SKM-1 (cell line): Measurements from ENCODE around the gene KRTCAP2.
A peak's percentile ranks its signal among the peaks of the same experiment; 100 is the strongest.
"Not testable (repeated sequence)": the region's sequence is repeated elsewhere in the genome, so short reads cannot be mapped to it uniquely, and the experiment has no call there.

Experiments used
- DNase-seq: peaks from one replicate; lab custom pipeline; 2025; ENCODE audit not compliant: unreplicated experiment; lab: John Stamatoyannopoulos, UW

The KRTCAP2 gene

GRCh38 chr1:155170101-155170785 is 2.9 kb downstream of the KRTCAP2 start:
- DNase-seq: no peak

DNA sequence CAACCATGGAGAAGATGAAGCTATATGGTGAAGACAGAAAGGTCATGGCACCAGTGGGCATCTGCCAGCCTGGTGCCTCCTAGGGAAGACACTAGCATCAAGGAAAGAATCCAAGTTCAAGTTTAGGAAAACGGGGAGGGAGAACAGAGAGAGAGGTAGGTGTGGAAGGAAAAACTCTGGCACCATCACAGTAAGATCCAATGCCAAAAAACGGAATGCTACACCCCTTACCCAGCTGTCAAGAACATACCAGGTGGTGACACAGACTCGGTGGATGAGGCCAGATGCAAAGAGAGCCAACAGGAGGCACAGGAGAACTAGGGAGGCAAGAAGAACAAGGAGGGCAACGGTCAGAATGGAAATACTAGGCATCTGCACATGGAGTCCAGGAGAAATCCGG is 3.6 kb downstream of the KRTCAP2 start:
- DNase-seq: no peak

DNA sequence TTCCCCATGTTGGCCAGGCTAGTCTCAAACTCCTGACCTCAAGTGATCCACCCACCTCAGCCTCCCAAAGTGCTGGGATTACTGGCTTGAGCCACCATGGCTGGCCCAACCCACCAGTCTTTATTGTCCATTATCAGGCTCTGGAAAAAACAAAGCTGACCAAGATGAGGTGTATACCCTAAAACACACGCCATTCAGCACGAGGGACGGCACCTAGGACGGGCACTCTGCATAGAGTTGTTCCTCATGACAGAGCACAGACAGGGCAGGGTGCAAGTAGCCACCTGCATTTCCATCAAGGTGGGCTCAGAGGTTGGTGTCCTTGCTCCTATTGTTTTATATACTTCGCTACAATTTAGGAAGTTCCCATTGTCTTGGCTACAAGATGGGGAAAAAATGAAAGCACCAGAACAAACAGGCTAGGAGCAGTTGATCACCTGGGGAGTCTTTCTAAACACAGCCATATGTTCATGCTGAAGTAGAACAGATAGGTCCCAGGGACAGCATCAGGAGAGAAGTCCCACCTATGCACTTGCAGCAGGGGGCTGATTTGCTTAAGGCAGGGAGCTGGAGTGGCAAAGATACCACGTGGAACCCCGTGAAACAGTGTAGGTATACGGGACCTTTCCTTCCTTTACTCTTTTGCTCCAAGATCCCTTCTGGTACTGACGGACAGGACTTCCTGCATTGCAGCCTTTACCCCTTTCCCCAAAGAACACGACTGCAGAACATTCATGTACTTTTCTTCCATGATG is 4.5 kb downstream of the KRTCAP2 start:
- DNase-seq: no peak

DNA sequence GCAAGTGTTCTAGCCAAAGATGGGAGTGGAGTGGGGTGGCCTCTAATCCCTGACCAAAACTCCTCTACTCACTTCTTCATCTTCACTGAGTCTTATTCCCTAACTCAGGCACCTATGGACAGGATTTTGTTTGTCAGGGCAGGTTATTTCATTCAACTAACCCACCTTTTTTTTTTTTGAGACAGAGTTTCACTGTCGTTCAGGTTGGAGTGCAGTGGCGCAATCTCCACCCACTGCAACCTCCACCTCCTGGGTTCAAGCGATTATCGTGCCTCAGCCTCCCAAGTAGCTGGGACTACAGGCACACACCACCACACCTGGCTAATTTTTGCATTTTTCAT is 5.0 kb downstream of the KRTCAP2 start:
- DNase-seq: not testable (repeated sequence)

DNA sequence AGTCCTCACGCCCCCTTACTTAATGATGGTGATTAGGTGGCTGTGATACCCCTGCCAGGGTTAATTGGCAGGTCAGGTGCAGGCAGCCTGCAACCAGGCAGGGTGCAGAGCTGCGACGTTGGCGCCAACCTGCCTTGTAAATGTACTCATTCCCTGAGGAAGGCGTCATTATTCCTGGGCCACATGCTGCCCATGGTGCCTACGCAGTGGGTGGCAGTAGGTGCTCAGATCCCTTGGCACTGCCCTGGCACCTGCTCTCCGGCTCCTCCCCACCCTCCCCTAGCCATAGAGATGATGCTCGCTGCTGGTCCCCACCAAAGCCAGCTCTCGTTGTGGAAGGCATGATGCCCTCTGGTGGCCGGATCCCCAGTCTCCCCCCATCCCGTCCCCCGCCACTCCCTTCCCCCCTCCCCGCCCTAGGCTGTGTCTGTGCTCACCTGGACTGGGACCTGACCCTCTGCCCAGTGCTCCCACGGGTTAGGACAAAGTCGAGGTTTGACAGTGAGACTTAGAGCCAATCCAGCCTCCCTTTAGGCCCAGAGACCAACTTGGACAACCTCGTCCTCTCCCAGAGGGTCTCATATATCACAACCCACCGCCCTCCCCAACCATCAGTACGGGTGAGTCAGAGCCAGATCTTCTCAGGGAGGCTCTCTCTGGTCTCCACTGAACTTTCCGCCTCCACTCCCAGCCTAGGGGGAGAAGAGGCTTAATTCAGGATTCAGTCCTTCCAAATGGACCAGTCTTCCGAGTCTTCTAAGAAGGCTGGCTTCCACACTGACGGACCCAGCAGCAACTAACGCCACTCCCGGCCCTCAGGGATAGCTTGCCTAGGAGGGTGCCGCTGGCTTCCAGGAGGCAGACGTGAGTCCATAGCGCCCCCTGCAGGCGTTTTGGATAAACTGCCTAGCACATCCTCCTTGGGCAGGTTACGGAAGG is 5.7 kb downstream of the KRTCAP2 start:
- DNase-seq: peak; percentile 92

DNA sequence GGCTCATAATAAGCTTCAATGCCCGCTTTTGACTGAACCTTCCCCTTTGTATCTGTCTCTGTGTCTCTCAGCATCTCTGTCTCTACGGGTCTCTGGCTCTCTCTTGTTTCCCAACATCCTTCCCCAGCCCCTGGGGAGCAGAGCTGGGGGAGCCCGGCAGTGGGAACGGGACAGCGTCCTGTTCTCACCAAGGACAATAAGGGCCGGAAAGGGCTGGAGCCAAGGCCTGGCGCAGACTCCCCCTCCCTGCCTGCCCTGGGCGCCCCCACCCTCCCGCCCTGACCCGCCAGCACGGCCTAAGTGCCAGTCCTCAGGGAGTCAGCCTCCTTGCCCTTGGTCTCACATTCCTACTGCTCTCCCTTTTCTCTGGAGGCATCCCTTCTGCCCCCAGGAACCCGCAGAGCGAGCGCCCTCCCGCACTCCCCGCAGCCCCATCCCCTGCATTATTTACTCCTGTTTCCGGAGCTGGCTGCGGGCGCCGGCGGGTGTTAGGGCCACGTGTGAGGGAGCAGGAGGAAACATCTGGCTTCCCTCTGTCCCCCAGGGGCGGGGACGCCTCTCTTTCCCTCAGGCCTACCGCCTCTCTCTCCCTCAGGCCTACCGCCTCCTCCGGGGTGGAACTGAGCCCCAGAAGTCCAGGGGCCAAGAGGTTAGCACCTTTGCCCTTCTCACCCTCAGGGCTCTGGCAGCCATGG is 6.5 kb downstream of the KRTCAP2 start:
- DNase-seq: no peak

DNA sequence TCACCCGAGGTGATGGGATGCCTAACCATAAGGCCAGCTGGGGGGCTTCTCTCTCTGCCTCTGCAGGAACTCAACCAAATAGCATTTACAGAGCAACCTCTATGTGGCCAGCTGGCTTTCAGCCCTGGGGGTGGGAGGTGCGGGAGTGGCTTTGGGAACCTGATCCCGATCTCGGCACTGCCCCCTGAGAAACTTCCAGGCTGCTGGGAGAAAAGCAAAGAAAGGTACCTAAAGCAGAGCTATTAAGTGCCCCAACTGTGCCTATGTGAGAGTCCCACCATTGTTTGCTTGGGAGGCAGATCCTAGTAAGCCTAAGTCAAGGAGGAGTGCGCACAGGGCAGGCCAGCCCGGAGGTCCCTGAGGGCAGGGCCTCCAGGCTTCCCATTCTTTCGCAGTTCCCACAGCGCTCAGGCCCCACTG is 7.0 kb downstream of the KRTCAP2 start:
- DNase-seq: no peak

DNA sequence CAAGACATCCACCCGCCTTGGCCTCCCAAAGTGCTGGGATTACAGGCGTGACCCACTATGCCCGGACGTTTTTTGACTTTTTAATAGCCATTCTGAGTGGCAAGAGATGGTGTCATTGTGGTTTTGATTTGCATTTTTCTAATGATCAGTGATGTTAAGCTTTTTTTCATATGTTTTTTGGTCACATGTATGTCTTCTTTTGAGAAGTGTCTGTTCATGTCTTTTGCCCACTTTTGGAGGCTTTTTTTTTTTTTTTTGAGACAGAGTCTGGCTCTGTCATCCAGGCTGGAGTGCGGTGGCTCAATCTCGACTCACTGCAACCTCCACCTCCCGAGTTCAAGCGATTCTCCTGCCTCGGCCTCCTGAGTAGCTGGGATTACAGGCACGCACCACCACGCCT is 8.5 kb downstream of the KRTCAP2 start:
- DNase-seq: not testable (repeated sequence)

DNA sequence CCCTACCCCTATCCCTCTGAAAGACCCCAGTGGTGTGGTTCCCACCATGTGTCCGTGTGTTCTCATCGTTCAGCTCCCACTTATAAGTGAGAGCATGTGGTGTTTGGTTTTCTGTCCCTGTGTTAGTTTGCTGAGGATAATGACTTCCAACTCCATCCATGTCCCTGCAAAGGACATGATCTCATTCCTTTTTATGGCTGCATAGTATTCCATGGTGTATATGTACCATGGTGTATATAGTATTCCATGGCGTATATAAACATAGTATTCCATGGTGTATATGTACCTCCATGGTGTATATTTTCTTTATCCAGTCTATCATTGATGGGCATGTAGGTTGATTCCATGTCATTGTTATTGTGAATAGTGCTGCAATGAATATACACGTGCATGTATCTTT is 9.3 kb downstream of the KRTCAP2 start:
- not testable (repeated sequence) for DNase-seq

DNA sequence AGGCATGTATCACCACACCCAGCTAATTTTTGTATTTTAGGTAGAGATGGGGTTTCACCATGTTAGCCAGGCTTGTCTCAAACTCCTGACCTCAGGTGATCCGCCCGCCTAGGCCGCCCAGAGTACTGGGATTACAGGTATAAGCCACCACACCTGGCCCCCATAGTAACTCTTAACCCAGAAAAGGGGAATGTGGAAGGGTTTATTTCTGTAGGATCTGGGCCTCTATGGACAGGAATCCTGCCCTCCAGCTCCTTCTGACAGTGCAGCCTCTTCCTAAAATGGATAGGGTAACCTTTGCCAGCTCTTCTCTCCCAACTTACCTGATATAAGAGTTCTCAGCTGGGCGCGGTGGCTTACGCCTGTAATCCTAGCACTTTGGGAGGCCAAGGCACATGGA is 10.5 kb downstream of the KRTCAP2 start:
- not testable (repeated sequence) for DNase-seq

DNA sequence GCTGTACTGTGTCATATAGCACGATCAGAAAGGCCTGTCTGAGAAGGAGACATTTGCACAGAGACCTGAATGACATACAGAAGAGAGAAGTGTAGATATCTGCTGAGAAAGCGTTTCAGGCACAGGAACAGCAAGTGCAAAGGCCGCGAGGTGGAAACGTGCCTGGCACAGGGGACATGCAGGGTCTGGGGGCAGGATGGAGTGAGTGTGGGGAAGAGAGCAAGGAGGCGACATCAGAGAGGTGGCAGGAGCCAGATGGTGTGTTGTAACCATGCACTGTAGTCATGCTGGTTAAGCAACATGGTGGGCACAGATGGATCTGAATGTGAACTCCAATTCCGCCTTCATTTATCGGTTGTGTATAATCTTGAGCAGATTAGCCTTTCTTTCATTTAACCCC is 13.0 kb downstream of the KRTCAP2 start:
- no peak for DNase-seq

DNA sequence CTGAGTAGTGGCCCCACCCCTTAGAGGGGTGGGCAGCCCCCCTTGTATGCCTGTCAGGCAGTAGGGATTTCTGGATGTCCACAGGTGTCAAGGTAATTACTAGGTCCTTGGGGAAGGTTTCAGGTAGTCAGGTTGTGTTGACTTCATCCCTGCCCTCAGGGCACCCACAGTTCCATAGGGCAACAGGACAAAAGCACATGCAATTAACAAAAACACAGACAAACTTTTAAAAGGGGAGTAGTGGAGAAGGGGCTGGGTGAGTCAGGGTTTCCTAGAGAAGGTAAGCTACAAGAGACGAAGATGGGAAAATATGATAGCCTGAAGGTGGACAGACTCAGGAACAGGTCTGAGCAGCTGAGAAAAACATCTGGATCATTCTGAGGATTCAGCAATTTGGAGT is 14.1 kb downstream of the KRTCAP2 start:
- no peak for DNase-seq

DNA sequence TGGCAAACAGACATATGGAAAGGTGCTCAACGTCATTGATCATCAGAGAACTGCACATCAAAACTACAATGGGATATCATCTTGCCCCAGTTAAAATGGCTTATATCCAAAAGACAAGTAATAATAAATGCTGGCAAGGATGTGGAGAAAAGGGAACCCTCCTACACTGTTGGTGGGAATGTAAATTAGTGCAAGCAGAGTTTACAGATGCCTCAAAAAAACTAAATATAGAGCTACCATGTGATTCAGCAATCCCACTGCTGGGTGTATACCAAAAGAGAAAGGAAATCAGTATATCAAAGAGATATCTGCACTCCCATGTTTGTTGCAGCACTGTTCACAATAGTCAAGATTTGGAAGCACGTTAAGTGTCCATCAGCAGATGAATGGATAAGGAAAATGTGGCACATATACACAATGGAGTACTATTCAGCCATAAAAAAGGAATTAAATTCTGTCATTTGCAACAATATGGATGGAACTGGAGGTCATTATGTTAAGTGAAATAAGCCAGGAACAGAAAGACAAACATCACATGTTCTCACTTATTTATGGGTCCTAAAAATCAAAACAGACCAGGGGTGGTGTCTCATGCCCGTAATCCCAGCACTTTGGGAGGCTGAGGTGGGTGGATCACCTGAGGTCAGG is 17.0 kb downstream of the KRTCAP2 start:
- not testable (repeated sequence) for DNase-seq

GRCh38 chr1:155145491-155145890 is 27.6 kb downstream of the KRTCAP2 start:
- no peak for DNase-seq

- DNase-seq: no peak
Measured at GRCh38 chr1:155141749-155142148, 31.4 kb downstream of the KRTCAP2 start.

DNA sequence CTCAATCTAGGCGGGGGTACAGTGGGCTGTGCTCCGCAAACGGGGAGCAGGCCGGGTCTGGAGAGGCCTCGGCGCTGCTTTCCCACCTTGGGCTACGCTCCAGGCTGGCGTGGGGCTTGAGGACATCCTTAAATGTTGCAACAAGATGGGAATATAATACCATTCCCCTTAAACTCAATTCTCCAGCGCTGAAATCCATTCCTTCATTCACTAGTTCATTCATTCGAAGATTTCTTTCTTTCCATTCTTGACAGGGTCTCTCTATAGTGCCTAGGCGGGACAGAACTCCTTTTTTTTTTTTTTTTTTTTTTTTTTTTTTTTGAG is 32.5 kb downstream of the KRTCAP2 start:
- no peak for DNase-seq

DNA sequence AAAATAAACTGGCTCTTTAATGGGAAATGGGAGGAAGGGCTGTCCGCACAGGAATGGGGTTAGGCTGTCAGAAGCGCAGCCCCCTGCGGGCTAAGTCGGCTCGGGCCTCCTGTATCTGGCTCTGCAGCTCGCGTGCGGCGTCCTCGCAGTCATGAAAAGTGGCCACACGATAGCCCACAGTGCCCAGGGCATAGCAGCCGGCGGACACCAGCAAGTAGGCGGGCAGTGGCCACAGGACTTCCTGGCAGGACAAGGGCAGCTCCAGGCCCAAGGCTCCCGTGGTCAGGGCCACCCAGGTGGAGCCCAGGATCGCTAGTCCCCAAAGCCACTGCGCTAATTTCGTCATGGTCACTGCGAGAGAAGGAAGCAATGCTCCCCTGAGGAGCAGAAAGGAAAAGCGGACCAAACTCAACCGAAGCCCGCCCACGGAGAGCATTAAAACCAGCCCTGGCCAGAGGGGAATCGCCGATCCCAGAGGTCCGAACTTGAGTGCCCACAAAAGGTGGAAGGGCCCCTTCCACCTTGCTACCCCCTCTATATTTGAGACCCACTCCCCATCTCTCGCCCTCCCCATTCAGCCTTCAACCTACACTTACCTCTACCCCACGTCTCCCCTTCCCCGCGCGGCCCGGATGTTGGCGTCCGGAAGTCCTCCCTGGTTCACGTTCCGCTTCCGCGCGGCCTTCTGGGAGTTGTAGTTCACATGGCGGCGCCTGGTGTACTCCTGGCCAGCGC is 33.0 kb downstream of the KRTCAP2 start, which contains the start of gene DPM3:
Gene DPM3 (minus strand): TSS at position 637 of the 735 bp plus-strand sequence. CDS start 291 bp downstream, at position 346.
- DNase-seq: peak; percentile 74

DNA sequence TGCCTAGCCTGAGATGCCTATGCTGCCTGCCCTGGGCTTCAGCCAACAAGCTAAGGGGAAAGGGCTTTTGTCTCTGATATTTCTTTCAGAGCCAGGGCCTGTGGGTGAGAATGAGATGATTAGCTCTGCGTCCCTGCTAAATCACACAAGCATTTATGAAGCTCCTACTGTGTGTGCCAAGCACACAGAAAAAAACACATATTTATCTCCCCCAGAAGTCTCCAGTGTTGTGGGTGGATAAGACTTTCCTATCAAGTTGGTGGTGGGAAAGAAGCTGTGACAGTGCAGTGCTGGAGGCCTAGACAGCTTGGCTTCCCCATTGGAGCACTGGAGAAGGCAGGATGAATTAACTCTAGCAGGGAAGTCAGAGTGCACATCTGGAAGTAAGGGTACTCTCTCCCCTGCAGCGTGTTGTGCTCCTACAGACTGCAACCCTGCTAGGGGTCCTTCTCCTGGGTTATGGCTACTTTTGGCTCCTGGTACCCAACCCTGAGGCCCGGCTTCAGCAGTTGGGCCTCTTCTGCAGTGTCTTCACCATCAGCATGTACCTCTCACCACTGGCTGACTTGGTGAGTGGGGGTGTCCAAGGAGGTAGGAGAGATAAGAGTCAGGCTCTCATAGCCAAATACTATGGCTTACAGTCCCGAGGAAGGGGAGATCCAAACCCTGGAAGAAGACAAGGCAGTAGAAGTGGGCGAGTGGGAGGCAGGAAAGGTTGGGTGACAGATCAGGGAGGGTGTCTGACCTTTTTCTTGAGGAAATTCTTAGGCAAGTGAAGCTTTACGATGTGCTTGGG is 35.8 kb downstream of the KRTCAP2 start:
- DNase-seq: no peak

DNA sequence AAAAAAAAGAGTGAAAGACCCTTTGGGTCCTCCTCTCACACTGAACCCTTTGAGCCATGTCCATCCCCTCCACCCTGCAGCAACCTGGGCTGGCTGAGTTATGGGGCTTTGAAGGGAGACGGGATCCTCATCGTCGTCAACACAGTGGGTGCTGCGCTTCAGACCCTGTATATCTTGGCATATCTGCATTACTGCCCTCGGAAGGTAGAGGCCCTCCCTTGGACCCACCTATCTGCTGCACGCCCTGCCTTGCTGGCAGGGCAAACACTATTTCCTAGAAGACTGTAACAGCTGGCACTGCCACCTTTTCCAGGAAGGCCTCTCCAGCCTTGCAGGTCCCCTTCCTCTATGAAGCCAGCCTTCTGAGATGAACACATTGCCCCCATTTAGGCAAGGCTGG is 36.4 kb downstream of the KRTCAP2 start:
- DNase-seq: no peak
